HG03354 (cell line): ENCODE measurements around the gene KDM4B.

Experiments used
- ATAC-seq: cut with Tn5 transposase; IDR thresholded peaks from one replicate; pipeline ENCODE4 v1.9.1; 2021; ENCODE audit warnings: mild to moderate bottlenecking; ENCODE audit not compliant: unreplicated experiment, poor library complexity, severe bottlenecking

The KDM4B gene

DNA sequence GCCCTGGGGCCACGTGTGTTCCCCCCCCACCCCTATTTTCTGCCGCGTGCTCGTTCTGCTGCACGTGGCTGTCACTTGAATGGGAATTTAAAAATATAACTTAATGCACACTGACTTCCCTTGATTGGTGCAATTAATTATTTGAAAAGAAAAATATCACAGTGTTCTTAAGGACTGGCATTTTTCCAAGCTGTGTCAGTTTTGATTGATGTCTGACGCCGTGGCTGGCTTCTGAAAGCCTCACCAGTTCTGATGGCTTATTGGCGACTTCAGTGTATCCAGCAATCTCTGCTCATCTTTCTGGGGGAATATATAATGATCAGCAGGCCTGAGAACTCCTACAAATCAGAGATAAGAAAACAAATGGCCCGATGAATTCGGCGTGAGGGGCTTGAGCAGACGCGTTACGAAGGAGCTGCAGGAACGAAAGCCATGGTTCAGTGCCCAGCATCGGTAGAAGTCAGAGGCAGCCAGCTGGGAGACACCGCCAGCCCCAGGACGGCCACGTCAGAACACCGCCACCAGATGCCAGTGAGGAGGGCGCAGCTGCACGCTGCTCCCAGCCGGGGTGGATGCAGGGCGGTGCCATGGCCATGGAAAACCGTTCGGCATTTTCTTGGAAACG lies 111.2 kb downstream of the KDM4B start:
- ATAC-seq: no peak

- ATAC-seq: no peak
Measured at GRCh38 chr19:5080809-5081208, 111.9 kb downstream of the KDM4B start.

DNA sequence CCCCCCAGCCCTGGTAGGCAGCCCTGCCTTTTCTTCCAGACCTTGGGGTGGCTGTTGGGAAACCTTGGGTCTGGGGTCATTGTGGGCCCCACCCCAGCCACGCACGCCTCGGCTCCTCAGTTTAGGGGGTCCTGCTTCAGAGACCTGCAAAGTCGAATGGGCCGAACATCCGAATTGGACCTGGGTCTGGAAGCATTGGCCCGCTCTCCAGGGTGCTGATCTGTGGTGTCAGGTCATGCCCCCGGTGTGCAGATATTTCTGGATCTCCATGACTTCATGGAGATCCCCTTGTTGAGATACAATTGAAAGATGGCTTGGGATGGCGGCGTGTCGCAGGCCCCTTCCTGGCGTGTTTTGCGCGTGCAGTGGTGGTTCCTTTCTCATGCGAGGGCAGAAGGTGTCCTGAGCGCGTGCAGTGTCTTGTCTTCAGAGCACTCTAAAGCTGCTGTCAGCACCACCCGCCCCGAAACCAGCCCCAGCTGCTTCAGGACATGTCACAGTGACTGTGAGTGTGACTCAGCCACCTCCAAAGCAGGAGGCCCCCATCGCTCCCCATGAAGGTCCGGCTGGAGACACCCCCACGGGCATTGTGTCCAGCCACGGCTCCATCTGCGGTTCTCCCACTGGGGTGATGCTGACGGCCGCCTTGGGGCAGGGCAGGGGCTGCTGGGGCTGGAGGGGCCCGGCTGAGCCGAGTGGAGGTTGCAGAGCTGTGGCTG lies 112.7 kb downstream of the KDM4B start:
- no peak for ATAC-seq

DNA sequence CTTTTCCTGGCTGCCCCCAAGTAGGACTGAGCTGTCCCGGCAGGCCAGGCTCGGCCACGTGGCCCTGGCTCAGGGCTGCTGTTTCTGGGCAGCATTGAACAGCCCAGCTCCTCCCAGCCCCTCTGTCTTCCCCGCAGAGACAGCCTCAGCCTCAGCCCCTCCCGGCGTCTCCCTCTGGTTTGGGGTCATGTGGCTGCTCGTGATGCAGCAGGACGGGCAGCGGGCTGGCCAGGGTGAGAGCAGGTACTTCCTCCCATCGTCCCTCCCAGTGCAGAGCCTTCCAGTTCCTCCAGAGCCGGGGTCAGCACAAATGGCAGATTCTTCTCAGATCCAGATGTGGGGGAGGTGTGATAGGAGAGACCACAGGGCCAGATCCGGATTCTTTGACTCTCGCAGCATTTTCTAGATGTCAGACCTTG lies 114.6 kb downstream of the KDM4B start:
- ATAC-seq: no peak

DNA sequence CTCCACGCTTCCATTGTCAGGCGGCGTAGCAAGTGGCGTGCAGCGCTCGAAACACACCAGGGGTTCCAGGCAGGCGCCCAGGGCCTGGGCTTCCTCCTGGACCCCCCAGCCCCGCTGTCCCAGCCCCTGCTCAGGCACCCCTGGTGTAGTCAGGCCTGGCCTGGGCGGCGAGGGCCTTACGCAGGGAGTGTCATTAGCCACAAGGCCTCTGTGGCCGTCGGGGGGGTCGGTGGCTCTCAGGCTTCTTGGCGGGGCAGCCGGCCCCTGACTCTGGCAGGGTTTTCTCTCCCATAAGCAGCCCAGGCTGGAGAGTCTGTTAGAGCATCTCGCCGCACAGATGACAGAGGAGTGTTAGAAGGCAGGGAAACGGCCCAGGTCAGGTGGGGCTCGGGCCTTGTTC lies 116.7 kb downstream of the KDM4B start:
- no peak for ATAC-seq

DNA sequence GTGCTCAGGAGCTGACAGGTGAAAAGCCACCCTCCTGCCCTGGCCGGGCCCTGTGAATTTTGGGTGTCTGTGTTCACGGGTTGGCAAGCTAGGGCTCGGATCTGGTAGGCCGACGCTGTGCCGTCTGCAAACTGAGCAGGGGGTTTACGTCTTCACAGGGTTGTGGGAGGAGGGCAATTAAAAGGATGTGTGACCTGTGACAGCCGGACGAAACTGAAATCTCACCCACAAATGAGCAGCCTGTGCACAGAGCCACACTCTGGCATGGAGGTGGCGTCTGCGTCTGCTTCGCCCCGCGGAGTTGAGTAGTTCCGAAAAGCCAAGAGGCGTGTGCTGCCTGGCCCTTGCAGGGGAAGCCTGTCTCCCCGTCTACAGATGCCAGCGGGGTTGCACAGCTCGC lies 117.3 kb downstream of the KDM4B start:
- no peak for ATAC-seq

DNA sequence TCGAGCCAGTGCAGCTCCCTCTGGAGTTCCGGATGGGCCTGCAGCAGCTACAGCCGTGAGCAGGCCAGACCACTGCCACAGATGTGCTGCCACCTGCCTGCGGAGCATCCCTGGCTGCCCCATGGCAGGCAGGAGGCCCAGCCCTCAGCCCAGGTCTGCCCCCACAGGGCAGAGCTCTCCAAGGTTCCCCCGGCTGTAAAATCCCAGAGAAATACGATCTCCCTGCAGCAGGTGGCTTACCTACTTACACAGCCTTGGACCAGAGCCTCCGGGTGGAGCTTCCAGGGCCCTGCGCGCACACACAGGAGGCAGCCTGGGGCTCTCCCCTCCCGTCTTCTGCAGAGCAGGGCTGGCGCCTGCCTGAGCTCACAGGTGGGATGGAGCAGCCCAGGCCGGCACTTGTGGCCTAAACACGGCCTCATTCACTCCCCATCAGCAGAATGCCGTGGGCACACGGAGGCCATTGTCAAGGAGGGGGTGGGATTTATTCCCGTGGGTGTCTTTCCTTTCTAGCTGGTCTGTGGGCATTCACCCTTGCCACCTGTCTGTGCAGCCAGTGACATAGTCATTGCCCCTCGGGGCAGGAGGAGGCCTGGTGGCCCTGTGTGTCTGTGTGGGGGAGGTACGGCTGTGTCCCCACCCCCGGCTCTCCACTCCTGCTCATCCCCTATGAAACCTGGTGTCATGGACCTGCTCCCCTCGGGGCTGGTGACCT lies 118.0 kb downstream of the KDM4B start:
- no peak for ATAC-seq

DNA sequence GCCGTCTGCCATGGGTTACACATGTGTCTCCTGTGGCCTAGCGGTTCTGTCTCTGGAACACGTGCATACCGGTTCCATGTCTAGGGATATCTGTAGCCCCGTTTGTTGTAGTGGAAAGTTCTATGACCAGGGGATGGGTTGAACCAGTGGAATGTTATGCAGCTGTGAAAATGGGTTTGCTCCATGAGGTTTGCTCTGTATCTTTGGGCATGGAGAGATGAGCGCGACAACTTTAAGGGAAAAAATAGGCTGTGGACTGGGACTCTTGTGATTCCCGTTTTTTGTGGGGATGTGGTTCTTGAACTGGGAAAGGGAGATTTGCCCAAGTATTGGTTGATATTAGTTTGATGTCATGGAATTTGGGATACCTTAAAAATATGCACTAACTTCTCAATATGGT lies 120.4 kb downstream of the KDM4B start:
- ATAC-seq: no peak

- no peak for ATAC-seq
Measured at GRCh38 chr19:5090465-5091017, 121.6 kb downstream of the KDM4B start.

DNA sequence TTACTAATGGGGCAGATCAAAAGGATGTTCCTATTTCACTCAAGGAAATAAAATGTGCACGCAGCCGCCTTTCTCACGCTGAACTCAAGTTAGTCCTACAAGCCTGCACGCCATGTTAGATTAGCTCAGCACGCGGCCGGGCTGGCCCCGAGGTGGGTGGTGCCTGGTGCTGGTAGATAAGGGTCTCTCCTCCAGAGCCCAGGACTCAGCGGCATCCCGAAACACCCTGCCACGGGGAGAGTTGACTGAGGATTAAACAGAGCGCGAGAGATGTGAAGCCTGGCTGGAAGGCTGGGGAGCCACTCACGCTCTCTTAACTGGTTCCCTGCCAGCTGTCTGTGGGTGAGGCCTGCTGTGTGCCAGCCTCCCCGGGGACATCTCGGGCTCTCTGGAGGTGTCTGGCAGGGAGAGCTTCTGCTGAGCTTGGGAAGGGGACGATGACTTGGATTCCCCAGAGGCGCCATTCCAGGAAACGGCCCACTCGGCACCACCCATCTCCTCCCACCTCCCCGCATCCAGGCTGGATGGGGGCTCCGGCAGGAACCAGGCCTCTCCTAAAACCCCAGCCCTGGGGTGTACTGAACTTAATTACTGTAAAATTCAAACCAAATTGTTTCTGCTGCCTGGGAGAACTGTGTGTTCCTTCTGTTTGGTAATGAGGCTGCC lies 122.2 kb downstream of the KDM4B start:
- no peak for ATAC-seq

- ATAC-seq: no peak
Measured at GRCh38 chr19:5091684-5092480, 123.0 kb downstream of the KDM4B start.

DNA sequence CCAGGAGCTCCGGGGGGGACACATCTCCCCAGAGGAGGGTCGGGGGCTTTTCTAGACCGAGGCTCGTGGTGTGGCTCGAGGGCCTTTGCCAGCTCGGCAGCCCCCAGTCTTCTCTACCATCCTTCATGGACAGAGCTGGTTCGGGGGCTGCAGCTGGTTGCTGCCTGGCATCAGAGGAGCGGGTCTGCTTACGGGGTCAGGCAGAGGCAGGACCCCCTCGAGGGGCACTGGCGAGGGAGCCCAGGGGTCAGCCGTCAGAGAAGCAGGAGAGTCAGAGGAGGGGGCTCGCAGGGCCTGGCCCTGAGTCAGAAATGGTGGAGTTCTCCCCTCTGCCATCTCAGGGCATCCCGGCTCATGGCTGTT lies 123.5 kb downstream of the KDM4B start:
- ATAC-seq: no peak

DNA sequence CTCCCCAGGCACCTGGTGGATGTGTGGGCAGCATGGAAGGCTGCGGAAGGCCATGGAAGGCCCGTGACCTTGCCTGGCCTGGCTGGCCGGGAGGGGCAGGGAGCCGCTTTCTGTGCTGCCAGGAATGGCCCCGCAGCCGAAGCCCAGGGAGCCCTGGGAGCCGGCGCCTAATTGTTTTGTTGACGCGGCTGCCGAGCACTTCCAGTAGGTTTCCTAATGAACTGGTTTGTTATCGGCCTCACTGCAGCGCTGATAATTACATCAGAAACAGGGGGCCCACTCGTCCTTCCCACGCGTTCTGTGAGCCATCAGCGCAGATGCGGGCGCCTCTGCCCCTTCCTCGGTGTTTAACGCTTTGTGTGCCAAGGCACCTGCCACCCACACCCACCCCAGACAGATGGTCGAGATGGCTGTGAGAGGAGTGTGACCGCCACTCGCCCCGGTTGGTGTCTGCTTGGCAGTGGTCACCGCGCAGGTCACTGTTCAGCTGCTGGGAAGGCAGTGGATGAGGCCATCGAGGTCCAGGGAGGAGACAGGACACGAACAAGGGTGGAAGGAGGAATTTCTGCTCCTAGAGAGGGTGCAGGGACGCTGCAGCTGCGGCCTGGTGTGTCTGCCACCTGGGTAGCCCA lies 124.5 kb downstream of the KDM4B start:
- no peak for ATAC-seq

DNA sequence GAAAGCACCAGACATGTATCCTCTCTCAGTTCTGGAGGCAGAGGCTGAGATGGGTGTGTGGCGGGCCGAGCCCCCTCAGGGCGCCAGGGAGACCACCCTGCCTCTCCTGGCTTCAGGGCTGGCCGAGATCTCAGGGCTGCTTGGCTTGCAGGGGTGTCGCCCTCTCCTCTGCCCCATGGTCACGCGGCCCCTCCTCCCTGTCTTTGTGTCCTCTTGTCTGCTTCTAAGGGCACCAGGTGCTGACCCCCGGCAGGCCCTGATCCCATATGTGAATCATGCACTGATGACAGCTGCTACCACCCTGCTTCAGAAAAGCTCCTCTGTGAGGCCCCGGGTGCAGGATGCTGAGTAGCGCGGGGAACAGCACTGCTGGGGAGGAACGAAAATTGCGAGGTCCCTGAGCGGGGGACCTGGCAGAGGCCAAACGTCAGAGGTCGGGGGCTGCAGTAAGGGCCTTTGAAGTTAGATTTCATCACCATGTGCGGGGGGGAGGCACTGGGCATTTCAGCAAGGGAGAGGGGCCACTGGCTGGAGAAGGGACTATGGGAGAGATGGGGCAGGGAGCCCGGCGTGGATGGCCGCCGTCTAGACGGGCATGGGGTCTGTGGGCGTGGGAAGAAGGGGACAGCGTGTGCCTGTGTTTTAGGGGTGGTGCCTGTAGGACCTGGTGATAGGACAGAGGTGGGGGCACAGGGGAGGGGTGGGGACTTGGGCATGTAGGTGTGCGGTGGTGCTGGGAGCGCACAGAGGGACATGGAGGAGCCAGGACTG lies 125.2 kb downstream of the KDM4B start:
- no peak for ATAC-seq

DNA sequence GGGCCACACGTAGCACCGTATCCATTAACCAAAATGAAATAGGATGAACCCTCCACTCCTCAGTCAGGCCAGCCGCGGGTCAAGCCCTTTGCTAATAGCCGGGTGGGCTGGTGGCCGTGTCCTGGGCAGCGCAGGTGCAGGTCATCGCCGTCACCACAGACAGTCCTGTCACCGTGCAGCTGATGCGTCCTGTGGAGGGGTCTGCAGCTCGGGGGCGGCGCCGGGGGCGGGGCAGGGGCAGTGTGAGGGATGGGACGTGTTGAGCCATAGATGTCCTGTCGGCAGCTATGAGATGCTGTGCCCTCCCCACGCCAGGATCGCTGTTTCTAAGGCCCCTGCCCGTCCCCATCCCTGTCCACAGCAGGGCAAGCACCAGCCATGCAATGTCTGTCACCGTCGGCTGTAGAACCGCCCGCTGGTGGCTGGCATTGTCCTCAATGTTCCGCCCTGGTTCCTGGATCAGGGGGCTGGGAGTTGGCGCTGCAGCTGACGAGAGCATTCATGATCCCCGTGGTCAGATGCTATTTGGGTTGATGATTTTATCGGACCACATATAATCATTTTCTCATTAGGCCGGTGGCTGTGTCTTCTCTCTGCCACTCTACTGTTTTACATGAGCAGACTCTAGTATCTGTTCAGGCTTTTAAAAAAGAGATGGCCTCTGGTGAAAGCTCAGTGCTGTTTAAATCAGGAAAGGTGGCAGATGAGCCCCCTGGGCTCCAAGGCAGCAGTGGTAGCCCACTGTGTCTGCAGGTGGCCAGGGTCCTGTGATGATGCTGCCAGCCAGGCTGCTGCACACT lies 126.1 kb downstream of the KDM4B start:
- ATAC-seq: no peak

DNA sequence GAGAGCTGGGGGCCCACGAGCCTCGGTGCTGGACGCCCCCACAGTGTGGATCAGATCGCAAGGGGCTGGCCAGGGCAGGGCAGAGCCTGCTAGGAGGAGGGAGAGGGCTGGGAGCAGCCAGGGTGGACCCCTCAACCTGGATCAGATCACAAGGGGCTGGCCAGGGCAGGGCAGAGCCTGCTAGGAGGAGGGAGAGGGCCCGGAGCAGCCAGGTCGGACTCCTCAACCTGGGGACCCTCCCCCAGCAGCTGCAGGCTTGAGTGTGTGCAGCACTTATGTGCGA lies 126.6 kb downstream of the KDM4B start:
- ATAC-seq: no peak

DNA sequence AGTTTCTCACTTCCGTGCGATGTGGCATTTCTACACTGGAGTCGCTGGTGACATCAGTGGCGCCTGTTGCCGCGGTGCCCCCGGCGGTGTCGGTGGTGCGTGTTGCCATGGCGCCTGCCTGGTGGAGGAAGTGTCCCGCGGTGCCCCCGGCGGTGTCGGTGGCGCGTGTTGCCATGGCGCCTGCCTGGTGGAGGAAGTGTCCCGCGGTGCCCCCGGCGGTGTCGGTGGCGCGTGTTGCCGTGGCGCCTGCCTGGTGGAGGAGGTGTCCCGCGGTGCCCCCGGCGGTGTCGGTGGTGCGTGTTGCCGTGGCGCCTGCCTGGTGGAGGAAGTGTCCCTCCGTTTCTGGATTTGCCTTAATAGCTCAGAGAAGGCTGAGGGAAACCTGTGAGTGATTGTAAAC lies 127.6 kb downstream of the KDM4B start:
- ATAC-seq: no peak
